CD14-positive monocyte (primary cell): ENCODE measurements around the gene NLRC5. TPM values are rescaled to one million over a fixed set of nuclear protein-coding genes. Genes with fewer than 3 reads are reported as not detected.

Experiments
- DNase-seq, 3 donors: peaks; one replicate each; pipeline ENCODE4 v3.0.0-alpha.2; 2011 to 2022
- H2AFZ ChIP-seq: 2 replicates; pipeline ENCODE4 v1.6.0; 2012; ENCODE audit warnings: mild to moderate bottlenecking, low read depth, low read length, inconsistent platforms; ENCODE audit not compliant: insufficient read depth, poor library complexity, severe bottlenecking
- H3K27ac ChIP-seq, 2 donors: 1 replicate in 1 of 2; 2 replicates in 1 of 2; pipeline ENCODE4 v1.5.1; 2012 to 2013; ENCODE audit warnings: low read length in 2 of 2, control low read depth in 1 of 2, inconsistent platforms in 1 of 2, low read depth in 1 of 2, mild to moderate bottlenecking in 1 of 2
- H3K27me3 ChIP-seq, 2 donors: one replicate each; pipeline versions ENCODE4 v1.6.0 to v1.6.1; 2011 to 2013; ENCODE audit warnings: low read length in 2 of 2; ENCODE audit not compliant: control insufficient read depth in 2 of 2, insufficient read depth in 2 of 2
- H3K36me3 ChIP-seq, 2 donors: replicated peaks in 1 of 2; 1 replicate in 1 of 2; 2 replicates in 1 of 2; pipeline versions ENCODE4 v1.5.1 to v1.6.1; 2012 to 2013; ENCODE audit warnings: low read length in 2 of 2, control low read depth in 1 of 2, inconsistent platforms in 1 of 2, mild to moderate bottlenecking in 1 of 2; ENCODE audit not compliant: insufficient read depth in 2 of 2, control insufficient read depth in 1 of 2
- H3K4me1 ChIP-seq, 2 donors: 1 replicate in 1 of 2; 2 replicates in 1 of 2; pipeline versions ENCODE4 v1.5.1 to v1.6.1; 2012 to 2013; ENCODE audit warnings: low read length in 2 of 2, control low read depth in 1 of 2, inconsistent platforms in 1 of 2, mild to moderate bottlenecking in 1 of 2, moderate library complexity in 1 of 2; ENCODE audit not compliant: insufficient read depth in 2 of 2, control insufficient read depth in 1 of 2
- H3K4me2 ChIP-seq: replicated peaks from 2 replicates; pipeline ENCODE3; 2012; ENCODE audit warnings: low read length, moderate library complexity, mild to moderate bottlenecking; ENCODE audit not compliant: poor library complexity, severe bottlenecking; ENCODE audit errors: extremely low read depth
- H3K4me3 ChIP-seq, 3 experiments: fragments of 200-600 bp in 1 of 3; sonication (generic) in 1 of 3; replicated peaks in 1 of 3; 1 replicate in 2 of 3; 2 replicates in 1 of 3; pipeline ENCODE4 v1.5.1; 2011 to 2013; ENCODE audit warnings: low read length in 3 of 3, mild to moderate bottlenecking in 3 of 3, control low read depth in 2 of 3, low read depth in 2 of 3, inconsistent platforms in 1 of 3, moderate library complexity in 1 of 3
- H3K79me2 ChIP-seq: 2 replicates; pipeline ENCODE4 v1.6.0; 2012; ENCODE audit warnings: mild to moderate bottlenecking, control low read depth, inconsistent platforms, low read length, moderate library complexity; ENCODE audit not compliant: insufficient read depth
- H3K9ac ChIP-seq: 2 replicates; pipeline ENCODE4 v1.6.0; 2017; ENCODE audit warnings: low read length, mild to moderate bottlenecking; ENCODE audit not compliant: insufficient read depth, poor library complexity, severe bottlenecking
- H3K9me3 ChIP-seq, 2 donors: replicated peaks in 1 of 2; 1 replicate in 1 of 2; 2 replicates in 1 of 2; pipeline versions ENCODE4 v1.5.1 to v1.6.1; 2012 to 2013; ENCODE audit warnings: low read length in 2 of 2, control low read depth in 1 of 2; ENCODE audit not compliant: control insufficient read depth in 1 of 2, insufficient read depth in 1 of 2
- H4K20me1 ChIP-seq: 2 replicates; pipeline ENCODE4 v1.6.0; 2012; ENCODE audit warnings: mild to moderate bottlenecking, low read length, control low read depth, moderate library complexity; ENCODE audit not compliant: insufficient read depth
- H3K27ac Mint-ChIP-seq, 7 donors: one replicate each; pipeline ENCODE4 v1.8.0; 2020; ENCODE audit warnings: mild to moderate bottlenecking in 7 of 7, mixed read lengths in 7 of 7, moderate library complexity in 6 of 7, inconsistent platforms in 2 of 7
- H3K27me3 Mint-ChIP-seq, 3 donors: one replicate each; pipeline ENCODE4 v1.8.0; 2021 to 2022; ENCODE audit warnings: low read depth in 3 of 3, mild to moderate bottlenecking in 3 of 3, mixed read lengths in 3 of 3, moderate library complexity in 3 of 3, inconsistent platforms in 1 of 3
- H3K36me3 Mint-ChIP-seq, 2 donors: one replicate each; pipeline ENCODE4 v1.8.0; 2020; ENCODE audit warnings: mixed read lengths in 2 of 2, inconsistent platforms in 1 of 2, mild to moderate bottlenecking in 1 of 2
- H3K4me1 Mint-ChIP-seq: one replicate; pipeline ENCODE4 v1.8.0; 2020; ENCODE audit warnings: mild to moderate bottlenecking, mixed read lengths
- H3K4me3 Mint-ChIP-seq, 2 donors: one replicate each; pipeline ENCODE4 v1.8.0; 2020; ENCODE audit warnings: mild to moderate bottlenecking in 2 of 2, mixed read lengths in 2 of 2, moderate library complexity in 1 of 2
- H3K9me3 Mint-ChIP-seq, 7 donors: one replicate each; pipeline ENCODE4 v1.8.0; 2020 to 2022; ENCODE audit warnings: mixed read lengths in 7 of 7, mild to moderate bottlenecking in 6 of 7, moderate library complexity in 6 of 7, inconsistent platforms in 2 of 7
- CTCF ChIP-seq: fragments of 200-600 bp; IDR thresholded peaks from one replicate; pipeline ENCODE4 v1.8.0; 2022; ENCODE audit warnings: antibody characterized with exemption, mild to moderate bottlenecking
- WGBS: methylation state at CpG from one replicate; pipeline ENCODE4 v1.1.5; 2013; ENCODE audit warnings: missing lambda C conversion rate; ENCODE audit not compliant: insufficient coverage; 5-methylcytosine and 5-hydroxymethylcytosine counted together
- intact Hi-C, 2 donors: fragments of 100-400 bp; cut with micrococcal nuclease; formaldehyde crosslinking; loops; one replicate each; pipeline versions ENCODE4 v1.15.0 to v1.15.1; 2023
- polyA plus RNA-seq, 3 donors: library from polyadenylated mRNA; depleted of rRNA in 1 of 3; unstranded in 2 of 3; stranded (reverse) in 1 of 3; fragments of 300-500 nt in 2 of 3; fragments of >200 nt in 1 of 3; fragmentation: Illumina TruSeq in 2 of 3; gene quantifications; 1 replicate in 2 of 3; 2 replicates in 1 of 3; pipeline ENCODE4 v1.2.3, GENCODE V29; 2012 to 2021

Gene NLRC5
- polyA plus RNA-seq, 3 donors: 10.3 to 171 (median 21.6) TPM

DNA sequence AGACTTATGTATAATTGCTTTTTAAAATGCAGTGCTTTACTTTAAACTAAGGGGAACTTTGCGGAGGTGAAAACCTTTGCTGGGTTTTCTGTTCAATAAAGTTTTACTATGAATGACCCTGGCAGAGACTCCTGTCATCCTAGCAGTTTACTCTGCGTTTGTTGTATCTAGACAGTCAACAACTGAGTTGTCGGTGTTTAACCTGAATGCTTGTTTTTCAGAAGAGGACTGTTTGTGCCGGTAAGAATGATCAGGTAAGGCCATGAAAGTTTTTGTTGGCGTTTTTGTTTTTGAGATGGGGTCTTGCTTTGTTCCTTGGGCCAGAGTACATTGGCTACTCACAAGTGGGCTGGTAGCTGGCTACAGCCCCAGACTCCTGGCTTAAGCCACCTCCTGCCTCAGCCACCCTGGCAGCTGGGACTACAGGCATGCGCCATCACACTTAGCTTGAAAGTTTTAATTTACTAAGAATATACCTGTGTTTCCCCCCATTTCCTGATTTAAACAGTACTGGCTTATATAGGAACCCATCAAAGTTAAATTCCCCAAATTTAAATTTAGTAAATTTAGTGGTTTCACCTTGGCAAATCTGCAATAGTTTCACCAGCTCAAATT lies 45.5 kb upstream of the NLRC5 start:
- intact Hi-C loops: no loop called here
- no peak for TF ChIP-seq CTCF
- Histone ChIP-seq H3K27ac (no peak overlapping the region), H4K20me1 (peaks cover 93% of the 10 kb centered on the region), H3K27me3 (no peaks in the 10 kb centered on the region), H3K4me1 (no peaks in the 10 kb centered on the region), H3K9me3 (no peaks in the 10 kb centered on the region), H3K79me2 (peaks cover 27% of the 10 kb centered on the region), H3K4me3 (no peak overlapping the region), H3K4me2 (no peak overlapping the region), H2AFZ (no peak overlapping the region), H3K36me3 (peaks cover 72 to 89% of the 10 kb centered on the region in 2 donors), H3K9ac (no peak overlapping the region)
- H3K4me1 Mint-ChIP-seq: peaks cover 2% of the 10 kb centered on the region
- no peaks in the 10 kb centered on the region for H3K9me3 Mint-ChIP-seq
- peak overlapping the region in 2 of 7 donors; percentile 7 to 50 for H3K27ac Mint-ChIP-seq
- H3K36me3 Mint-ChIP-seq: peaks cover 69 to 85% of the 10 kb centered on the region in 2 donors
- no peak overlapping the region for H3K4me3 Mint-ChIP-seq
- DNase-seq: no peak
- peaks cover 0 to 6% (median 0%) of the 10 kb centered on the region in 3 donors for H3K27me3 Mint-ChIP-seq
- 82% methylated on average over 5 of the region's 6 CpGs for WGBS

DNA sequence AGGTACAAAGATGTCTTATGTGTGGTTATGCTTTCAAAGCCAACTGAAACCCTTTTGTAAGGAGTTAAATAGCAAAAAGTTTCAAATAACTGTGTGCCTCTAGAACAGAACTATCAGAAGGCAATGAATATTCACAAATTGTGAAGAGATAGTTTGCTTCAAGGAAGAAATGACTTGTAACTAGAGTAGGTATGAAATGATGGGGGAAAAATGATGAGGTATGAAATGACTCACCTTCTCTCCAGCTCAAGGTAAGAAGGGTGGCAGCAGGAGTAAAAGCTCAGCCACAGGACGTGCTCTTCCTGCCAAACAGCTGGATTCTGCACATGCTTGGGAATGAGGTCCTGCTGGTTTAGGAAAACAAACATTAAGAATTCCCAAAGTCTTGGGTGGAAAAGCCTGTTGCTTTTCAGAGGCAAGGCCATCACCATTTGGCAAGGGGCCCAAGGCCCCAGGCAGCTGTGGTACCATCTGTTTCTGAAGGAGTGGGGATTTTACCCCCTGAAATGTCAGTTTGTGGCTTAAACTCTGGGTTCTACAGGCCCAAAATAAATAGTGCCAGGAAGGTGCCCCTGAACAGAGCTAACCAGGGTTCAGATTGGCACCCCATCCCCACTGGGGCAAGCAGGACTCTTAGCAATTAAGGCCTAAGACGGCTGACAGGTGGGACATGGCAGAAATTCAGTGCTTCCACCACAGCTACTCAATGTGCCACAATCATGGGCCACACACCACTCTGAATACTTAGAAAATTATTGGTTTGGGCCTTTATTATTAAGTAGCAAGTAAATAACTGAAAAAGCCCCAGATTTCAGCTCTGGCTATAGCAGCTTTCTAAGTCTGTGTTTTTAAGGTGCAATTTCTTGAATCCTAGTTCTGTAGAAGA lies 44.2 kb upstream of the NLRC5 start:
- Mint-ChIP-seq H3K36me3 (peaks cover 59 to 76% of the 10 kb centered on the region in 2 donors), H3K27me3 (peaks cover 0 to 6% (median 0%) of the 10 kb centered on the region in 3 donors), H3K9me3 (no peaks in the 10 kb centered on the region), H3K4me1 (peaks cover 8% of the 10 kb centered on the region), H3K27ac (peak overlapping the region in 1 of 7 donors; percentile 57), H3K4me3 (no peak overlapping the region)
- Histone ChIP-seq H3K36me3 (peaks cover 59 to 76% of the 10 kb centered on the region in 2 donors), H3K4me3 (no peak overlapping the region), H3K4me2 (no peak overlapping the region), H3K9ac (no peak overlapping the region), H3K27ac (peak overlapping the region in 1 of 2 donors; percentile 3), H3K79me2 (peaks cover 13% of the 10 kb centered on the region), H4K20me1 (peaks cover 84% of the 10 kb centered on the region), H3K4me1 (peaks cover 3 to 4% of the 10 kb centered on the region in 2 donors), H3K9me3 (no peaks in the 10 kb centered on the region), H3K27me3 (no peaks in the 10 kb centered on the region), H2AFZ (no peak overlapping the region)
- 80% methylated on average over 1 of the region's 2 CpGs for WGBS
- no peak for TF ChIP-seq CTCF
- DNase-seq: no peak
- intact Hi-C loops: no loop called here
